MM.1S (cell line): ENCODE measurements around the gene S100A13.
A peak's percentile ranks its signal among the peaks of the same experiment; 100 is the strongest.

ENCODE experiments used
- DNase-seq: peaks from one replicate; pipeline ENCODE4 v3.0.0-alpha.2; 2015
- H2AFZ ChIP-seq: fragments of 300-600 bp; sonication (generic); 2 replicates; pipeline ENCODE4 v1.6.0; 2016; ENCODE audit warnings: antibody characterized with exemption, low read length
- H3F3A ChIP-seq: fragments of 300-600 bp; sonication (generic); 2 replicates; pipeline ENCODE4 v1.6.1; 2016; ENCODE audit warnings: mild to moderate bottlenecking, antibody characterized with exemption, low read length, moderate library complexity, mixed read lengths; ENCODE audit not compliant: insufficient read depth
- H3K27ac ChIP-seq: fragments of 300-600 bp; sonication (generic); 2 replicates; pipeline ENCODE4 v1.5.1; 2016; ENCODE audit warnings: mild to moderate bottlenecking, low read length
- H3K27me3 ChIP-seq: fragments of 300-600 bp; sonication (generic); replicated peaks from 2 replicates; pipeline ENCODE4 v1.6.0; 2016; ENCODE audit warnings: low read length; ENCODE audit not compliant: insufficient read depth
- H3K36me3 ChIP-seq: fragments of 300-600 bp; sonication (generic); replicated peaks from 2 replicates; pipeline ENCODE4 v1.6.1; 2016; ENCODE audit warnings: mild to moderate bottlenecking, low read length, mixed read lengths; ENCODE audit not compliant: insufficient read depth
- H3K4me1 ChIP-seq: fragments of 300-600 bp; sonication (generic); 2 replicates; pipeline ENCODE4 v1.6.1; 2016; ENCODE audit warnings: low read length, mixed read lengths
- H3K4me2 ChIP-seq: fragments of 300-600 bp; sonication (generic); 2 replicates; pipeline ENCODE4 v1.6.0; 2016; ENCODE audit warnings: low read depth, low read length
- H3K4me3 ChIP-seq: fragments of 300-600 bp; sonication (generic); 2 replicates; pipeline ENCODE4 v1.5.1; 2016; ENCODE audit warnings: low read length, mixed read lengths
- H3K79me2 ChIP-seq: fragments of 300-600 bp; sonication (generic); 2 replicates; pipeline ENCODE4 v1.6.1; 2016; ENCODE audit warnings: mixed run types, low read length, mixed read lengths
- H3K9ac ChIP-seq: fragments of 300-600 bp; sonication (generic); 2 replicates; pipeline ENCODE4 v1.6.1; 2016; ENCODE audit warnings: low read length, mixed read lengths
- H3K9me2 ChIP-seq: fragments of 300-600 bp; sonication (generic); replicated peaks from 2 replicates; pipeline ENCODE4 v1.6.1; 2016; ENCODE audit warnings: mild to moderate bottlenecking, low read length, mixed read lengths; ENCODE audit not compliant: insufficient read depth
- H3K9me3 ChIP-seq: fragments of 300-600 bp; sonication (generic); replicated peaks from 2 replicates; pipeline ENCODE4 v1.6.1; 2016; ENCODE audit warnings: mild to moderate bottlenecking, low read length, mixed read lengths; ENCODE audit not compliant: insufficient read depth
- H4K20me1 ChIP-seq: fragments of 300-600 bp; sonication (generic); 2 replicates; pipeline ENCODE4 v1.6.1; 2016; ENCODE audit warnings: mild to moderate bottlenecking, low read length, moderate library complexity, mixed read lengths; ENCODE audit not compliant: insufficient read depth
- CTCF ChIP-seq: fragments of 300-600 bp; sonication (generic); IDR thresholded peaks from 2 replicates; pipeline ENCODE4 v1.5.1; 2016; ENCODE audit warnings: antibody characterized with exemption, low read length, mixed read lengths
- EZH2 ChIP-seq: fragments of 300-600 bp; sonication (generic); optimal IDR thresholded peaks from 2 replicates; pipeline ENCODE3; 2017; ENCODE audit warnings: low read depth, mild to moderate bottlenecking, antibody characterized with exemption, low read length, mixed read lengths
- EZH2phosphoT487 ChIP-seq: fragments of 300-600 bp; sonication (generic); IDR thresholded peaks from 2 replicates; pipeline ENCODE4 v1.6.1; 2018; ENCODE audit warnings: antibody characterized with exemption, low read length

S100A13 gene

GRCh38 chr1:153661111-153661708 lies 33.9 kb upstream of the S100A13 start:
- Histone ChIP-seq H3K4me1 (0 out of 2 replicates have a peak, but pooled peaks cover 6% of the 10 kb centered on the region), H3K27me3 (no peaks in the 10 kb centered on the region), H4K20me1 (no peaks in the 10 kb centered on the region), H3K79me2 (peaks cover 26% of the 10 kb centered on the region), H2AFZ (no peak overlapping the region), H3K27ac (no peak overlapping the region), H3K9ac (no peak overlapping the region), H3F3A (peaks cover 40% of the 10 kb centered on the region), H3K4me3 (no peak overlapping the region), H3K9me3 (no peaks in the 10 kb centered on the region), H3K36me3 (peaks cover 30% of the 10 kb centered on the region), H3K4me2 (no peak overlapping the region), H3K9me2 (no peaks in the 10 kb centered on the region)
- TF ChIP-seq EZH2phosphoT487 (no peak), CTCF (no peak), EZH2 (no peak)
- DNase-seq = no peak

DNA sequence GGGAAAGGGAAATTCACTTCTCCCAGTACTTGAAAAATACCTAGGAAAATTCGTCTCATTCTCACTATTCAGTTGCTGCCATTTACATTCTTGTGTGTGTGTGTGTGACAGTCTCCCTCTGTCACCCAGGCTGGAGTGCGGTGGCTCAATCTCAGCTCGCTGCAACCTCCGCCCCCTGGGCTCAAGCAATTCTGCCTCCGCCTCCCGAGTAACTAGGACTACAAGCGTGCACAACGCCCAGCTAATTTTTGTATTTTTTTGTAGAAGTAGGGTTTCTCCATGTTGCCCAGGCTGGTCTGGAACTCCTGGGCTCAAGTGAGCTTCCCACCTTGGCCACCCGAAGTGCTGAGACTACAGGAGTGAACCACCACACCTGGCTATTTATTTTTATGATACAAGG lies 32.4 kb upstream of the S100A13 start:
- H3K4me1 ChIP-seq = 0 out of 2 replicates have a peak, but pooled peaks cover 6% of the 10 kb centered on the region
- no peak for DNase-seq
- H3K27me3 ChIP-seq = no peaks in the 10 kb centered on the region
- peaks cover 30% of the 10 kb centered on the region for H3F3A ChIP-seq
- H3K9me2 ChIP-seq = no peaks in the 10 kb centered on the region
- no peaks in the 10 kb centered on the region for H4K20me1 ChIP-seq
- no peaks in the 10 kb centered on the region for H3K9me3 ChIP-seq
- H3K9ac ChIP-seq = peak overlapping the region; percentile 79; the same call in 1 of the 2 replicates
- peaks cover 23% of the 10 kb centered on the region for H3K79me2 ChIP-seq
- H3K36me3 ChIP-seq = peaks cover 18% of the 10 kb centered on the region
- peak overlapping the region; percentile 83 for H3K4me2 ChIP-seq
- H3K4me3 ChIP-seq = peak overlapping the region; percentile 82
- TF ChIP-seq CTCF = no peak
- no peak overlapping the region for H3K27ac ChIP-seq
- H2AFZ ChIP-seq = no peak overlapping the region

DNA sequence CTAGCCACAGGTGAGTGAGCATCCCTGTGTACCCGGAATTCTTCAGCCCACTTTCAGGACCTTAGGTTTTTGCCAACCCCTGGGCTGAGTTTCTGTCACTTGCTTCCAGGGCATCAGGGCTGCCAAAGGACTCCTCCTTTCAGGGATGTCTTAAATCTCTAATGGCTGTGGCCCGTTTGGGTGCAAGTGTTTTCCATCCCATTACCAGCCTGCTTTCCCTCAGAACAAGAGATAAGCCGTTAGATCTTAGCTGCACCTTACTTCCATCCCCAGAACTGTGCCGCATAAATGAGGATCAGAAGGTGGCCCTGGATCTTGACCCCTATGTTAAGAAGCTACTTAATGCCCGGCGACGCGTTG lies 31.9 kb upstream of the S100A13 start:
- TF ChIP-seq CTCF (no peak), EZH2 (no peak), EZH2phosphoT487 (no peak)
- peaks cover 21% of the 10 kb centered on the region for H3K79me2 ChIP-seq
- H3K4me3 ChIP-seq = peak overlapping the region; percentile 82
- peak overlapping the region; percentile 62; the same call in 1 of the 2 replicates for H3K27ac ChIP-seq
- DNase-seq = no peak
- no peaks in the 10 kb centered on the region for H3K9me3 ChIP-seq
- no peaks in the 10 kb centered on the region for H3K27me3 ChIP-seq
- H3K4me2 ChIP-seq = peak overlapping the region; percentile 83
- H3F3A ChIP-seq = peaks cover 28% of the 10 kb centered on the region
- peak overlapping the region; percentile 79 for H3K9ac ChIP-seq
- no peaks in the 10 kb centered on the region for H4K20me1 ChIP-seq
- peaks cover 17% of the 10 kb centered on the region for H3K36me3 ChIP-seq
- peak overlapping the region; percentile 85 for H2AFZ ChIP-seq
- no peaks in the 10 kb centered on the region for H3K9me2 ChIP-seq
- H3K4me1 ChIP-seq = 0 out of 2 replicates have a peak, but pooled peaks cover 6% of the 10 kb centered on the region
